Upper lobe of left lung (tissue), 6 donors: ENCODE measurements around the gene RCBTB2. TPM values are rescaled to one million over a fixed set of nuclear protein-coding genes. Genes with fewer than 3 reads are reported as not detected.
A peak's percentile ranks its signal among the peaks of the same experiment; 100 is the strongest.
"Not testable (repeated sequence)": the region's sequence is repeated elsewhere in the genome, so short reads cannot be mapped to it uniquely, and the experiment has no call there.

Source experiments
- ATAC-seq, 2 donors: fragments of 200-7000 bp; cut with Tn5 transposase; one replicate each; pipeline ENCODE4 v1.9.1; 2022; ENCODE audit warnings: mild to moderate bottlenecking in 2 of 2, moderate library complexity in 2 of 2; ENCODE audit not compliant: low FRiP score in 2 of 2
- DNase-seq, 2 donors: peaks; one replicate each; pipeline ENCODE4 v3.0.0-alpha.2; 2019 to 2020
- H3K27ac ChIP-seq, 4 donors: fragments of 200-600 bp; sonication (generic); one replicate each; pipeline ENCODE4 v1.5.1; 2016 to 2019
- H3K27me3 ChIP-seq, 4 donors: fragments of 200-600 bp; sonication (generic); one replicate each; pipeline ENCODE4 v1.5.1; 2017 to 2019
- H3K36me3 ChIP-seq, 4 donors: fragments of 200-600 bp; sonication (generic); one replicate each; pipeline ENCODE4 v1.5.1; 2016 to 2019
- H3K4me1 ChIP-seq, 4 donors: fragments of 200-600 bp; sonication (generic); one replicate each; pipeline ENCODE4 v1.5.1; 2018 to 2019
- H3K4me3 ChIP-seq, 4 donors: fragments of 200-600 bp; sonication (generic); one replicate each; pipeline ENCODE4 v1.5.1; 2017 to 2019; ENCODE audit warnings: mild to moderate bottlenecking in 2 of 4, moderate library complexity in 1 of 4
- H3K9me3 ChIP-seq, 4 donors: fragments of 200-600 bp; sonication (generic); one replicate each; pipeline ENCODE4 v1.5.1; 2018 to 2019
- CTCF ChIP-seq, 6 experiments: fragments of 450-650 bp in 4 of 6; fragments of 200-600 bp in 2 of 6; sonication (generic) in 2 of 6; IDR thresholded peaks; one replicate each; pipeline ENCODE4 v1.5.1; 2016 to 2019; ENCODE audit warnings: antibody characterized with exemption in 6 of 6
- EP300 ChIP-seq, 4 donors: sonication (generic); formaldehyde crosslinking; IDR thresholded peaks; one replicate each; pipeline ENCODE4 v1.5.1; 2017; ENCODE audit warnings: antibody characterized with exemption in 4 of 4, control low read depth in 2 of 4
- POLR2A ChIP-seq, 4 donors: fragments of 450-650 bp; IDR thresholded peaks; one replicate each; pipeline ENCODE4 v1.5.1; 2016 to 2017; ENCODE audit warnings: antibody characterized with exemption in 4 of 4, mild to moderate bottlenecking in 2 of 4
- POLR2AphosphoS5 ChIP-seq, 2 donors: sonication (generic); formaldehyde crosslinking; IDR thresholded peaks; one replicate each; pipeline ENCODE4 v1.5.1; 2017; ENCODE audit warnings: antibody characterized with exemption in 2 of 2
- WGBS, 2 donors: methylation state at CpG; one replicate each; pipeline ENCODE4 v1.1.5; 2017 to 2018; 5-methylcytosine and 5-hydroxymethylcytosine counted together
- total RNA-seq, 6 donors: library from RNA; depleted of rRNA in 4 of 6; stranded (reverse); fragments of >200 nt in 4 of 6; gene quantifications; one replicate each; pipeline versions ENCODE4 v1.1.0 to v1.2.1, GENCODE V29; 2016 to 2021
- donor health status: DM: no; HTN: no; CAD: no; lungs with moderate emphysema.
- donor health status: DM: no; HTN: yes; CAD: no; lungs with severe emphysema.

The RCBTB2 gene
- total RNA-seq, 6 donors from 2014 or later: 5.5 to 17.0 (median 9.9) TPM

- Histone ChIP-seq H3K27ac (no peak overlapping the region), H3K9me3 (no peaks in the 10 kb centered on the region), H3K36me3 (peaks cover 0 to 76% (median 37%) of the 10 kb centered on the region in 4 donors), H3K4me1 (no peaks in the 10 kb centered on the region), H3K4me3 (no peak overlapping the region), H3K27me3 (no peaks in the 10 kb centered on the region)
- TF ChIP-seq CTCF (IDR thresholded peaks at IDR 0.05): no peak
- no peak for TF ChIP-seq POLR2AphosphoS5 (IDR thresholded peaks at IDR 0.05)
- no peak for TF ChIP-seq EP300 (IDR thresholded peaks at IDR 0.05)
- TF ChIP-seq POLR2A (IDR thresholded peaks at IDR 0.05): no peak
- peak; percentile 6 to 15 for ATAC-seq
- peak in 1 of 2 donors; percentile 72 for DNase-seq
- WGBS, 2 donors: 81 to 89% methylated on average over 4 to 22 of the region's 28 CpGs
Observed at GRCh38 chr13:48457578-48458242, 75.2 kb downstream of the RCBTB2 start.

- no peaks in the 10 kb centered on the region for H3K9me3 ChIP-seq
- H3K27me3 ChIP-seq: no peaks in the 10 kb centered on the region
- ATAC-seq: no peak
- no peak overlapping the region for H3K27ac ChIP-seq
- TF ChIP-seq CTCF (IDR thresholded peaks at IDR 0.05) (no peak), EP300 (IDR thresholded peaks at IDR 0.05) (no peak), POLR2AphosphoS5 (IDR thresholded peaks at IDR 0.05) (no peak), POLR2A (IDR thresholded peaks at IDR 0.05) (no peak)
- H3K4me1 ChIP-seq: no peaks in the 10 kb centered on the region
- no peak overlapping the region for H3K4me3 ChIP-seq
- peak in 1 of 2 donors; percentile 60 for DNase-seq
- 93 to 98% methylated on average over 4 to 10 of the region's 10 CpGs for WGBS, 2 donors
- peaks cover 0 to 69% (median 33%) of the 10 kb centered on the region in 4 donors for H3K36me3 ChIP-seq
Observed at GRCh38 chr13:48456546-48456945, 76.3 kb downstream of the RCBTB2 start.

- not testable (repeated sequence) for H3K27ac ChIP-seq, DNase-seq, ATAC-seq, H3K9me3 ChIP-seq, H3K4me3 ChIP-seq, H3K27me3 ChIP-seq
- H3K36me3 ChIP-seq: peaks cover 0 to 23% (median 3%) of the 10 kb centered on the region in 4 donors
- peaks cover 7 to 14% (median 13%) of the 10 kb centered on the region in 4 donors for H3K4me1 ChIP-seq
Observed at GRCh38 chr13:48451196-48451595, 81.7 kb downstream of the RCBTB2 start.

- peaks cover 7 to 17% (median 14%) of the 10 kb centered on the region in 4 donors for H3K4me1 ChIP-seq
- peak overlapping the region in 1 of 4 donors; percentile 71 for H3K27ac ChIP-seq
- DNase-seq (no peak), ATAC-seq (no peak)
- peaks cover 0 to 6% (median 0%) of the 10 kb centered on the region in 4 donors for H3K9me3 ChIP-seq
- H3K36me3 ChIP-seq: peaks cover 0 to 12% (median under 1%) of the 10 kb centered on the region in 4 donors
- WGBS, 2 donors: 90% methylated on average over 2 of the region's 2 CpGs
- no peak overlapping the region for H3K4me3 ChIP-seq
- H3K27me3 ChIP-seq: no peaks in the 10 kb centered on the region
- TF ChIP-seq EP300 (IDR thresholded peaks at IDR 0.05) (no peak), POLR2A (IDR thresholded peaks at IDR 0.05) (no peak), CTCF (IDR thresholded peaks at IDR 0.05) (no peak), POLR2AphosphoS5 (IDR thresholded peaks at IDR 0.05) (no peak)
Observed at GRCh38 chr13:48449656-48450055, 83.2 kb downstream of the RCBTB2 start.

GRCh38 chr13:48448959-48449614 lies 83.8 kb downstream of the RCBTB2 start:
- Histone ChIP-seq H3K27me3 (no peaks in the 10 kb centered on the region), H3K36me3 (peaks cover 0 to 8% (median 0%) of the 10 kb centered on the region in 4 donors), H3K27ac (peak overlapping the region in 3 of 4 donors; percentile 40 to 71 (median 46)), H3K4me1 (peaks cover 7 to 17% (median 14%) of the 10 kb centered on the region in 4 donors), H3K4me3 (peak overlapping the region in 1 of 4 donors; percentile 15), H3K9me3 (peaks cover 0 to 6% (median 0%) of the 10 kb centered on the region in 4 donors)
- WGBS, 2 donors: 25 to 35% methylated on average over 6 of the region's 6 CpGs
- peak in 1 of 2 donors; percentile 69 for ATAC-seq
- TF ChIP-seq CTCF (IDR thresholded peaks at IDR 0.05): no peak
- no peak for TF ChIP-seq POLR2A (IDR thresholded peaks at IDR 0.05)
- TF ChIP-seq POLR2AphosphoS5 (IDR thresholded peaks at IDR 0.05): no peak
- TF ChIP-seq EP300 (IDR thresholded peaks at IDR 0.05): no peak
- no peak for DNase-seq
